ENCODE measurements around the gene ADAMTS13.
"Not testable (repeated sequence)": the region's sequence is repeated elsewhere in the genome, so short reads cannot be mapped to it uniquely, and the experiment has no call there.

ADAMTS13 gene

DNA sequence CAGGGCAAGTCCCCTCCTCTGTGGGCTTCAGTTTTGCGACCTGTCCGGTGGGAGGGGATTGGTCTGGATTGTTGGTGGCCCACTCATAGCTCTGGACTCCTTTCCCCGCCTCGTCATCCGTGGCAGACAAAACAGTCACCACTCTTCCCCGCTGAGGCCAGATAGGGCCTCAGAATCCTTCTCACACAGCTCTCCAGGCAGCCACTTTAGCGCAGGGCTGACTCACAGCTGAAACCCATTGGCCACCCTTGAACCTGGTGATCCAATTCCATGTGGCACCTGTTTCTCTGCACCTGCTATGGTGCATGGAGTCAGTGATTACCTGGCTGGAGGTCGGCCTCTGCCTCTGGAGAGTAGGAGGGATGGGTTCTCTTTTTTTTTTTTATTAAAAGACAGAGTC lies 21.8 kb downstream of the ADAMTS13 start:
- TF ChIP-seq, protein P1, sequence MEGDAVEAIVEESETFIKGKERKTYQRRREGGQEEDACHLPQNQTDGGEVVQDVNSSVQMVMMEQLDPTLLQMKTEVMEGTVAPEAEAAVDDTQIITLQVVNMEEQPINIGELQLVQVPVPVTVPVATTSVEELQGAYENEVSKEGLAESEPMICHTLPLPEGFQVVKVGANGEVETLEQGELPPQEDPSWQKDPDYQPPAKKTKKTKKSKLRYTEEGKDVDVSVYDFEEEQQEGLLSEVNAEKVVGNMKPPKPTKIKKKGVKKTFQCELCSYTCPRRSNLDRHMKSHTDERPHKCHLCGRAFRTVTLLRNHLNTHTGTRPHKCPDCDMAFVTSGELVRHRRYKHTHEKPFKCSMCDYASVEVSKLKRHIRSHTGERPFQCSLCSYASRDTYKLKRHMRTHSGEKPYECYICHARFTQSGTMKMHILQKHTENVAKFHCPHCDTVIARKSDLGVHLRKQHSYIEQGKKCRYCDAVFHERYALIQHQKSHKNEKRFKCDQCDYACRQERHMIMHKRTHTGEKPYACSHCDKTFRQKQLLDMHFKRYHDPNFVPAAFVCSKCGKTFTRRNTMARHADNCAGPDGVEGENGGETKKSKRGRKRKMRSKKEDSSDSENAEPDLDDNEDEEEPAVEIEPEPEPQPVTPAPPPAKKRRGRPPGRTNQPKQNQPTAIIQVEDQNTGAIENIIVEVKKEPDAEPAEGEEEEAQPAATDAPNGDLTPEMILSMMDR (conservative IDR thresholded peaks at IDR 0.05; ENCODE audit: low read length): no peak
- no peak for DNase-seq (ENCODE audit: low read depth)
- H3K4me3 ChIP-seq (ENCODE audit: low read length): no peak overlapping the region

DNA sequence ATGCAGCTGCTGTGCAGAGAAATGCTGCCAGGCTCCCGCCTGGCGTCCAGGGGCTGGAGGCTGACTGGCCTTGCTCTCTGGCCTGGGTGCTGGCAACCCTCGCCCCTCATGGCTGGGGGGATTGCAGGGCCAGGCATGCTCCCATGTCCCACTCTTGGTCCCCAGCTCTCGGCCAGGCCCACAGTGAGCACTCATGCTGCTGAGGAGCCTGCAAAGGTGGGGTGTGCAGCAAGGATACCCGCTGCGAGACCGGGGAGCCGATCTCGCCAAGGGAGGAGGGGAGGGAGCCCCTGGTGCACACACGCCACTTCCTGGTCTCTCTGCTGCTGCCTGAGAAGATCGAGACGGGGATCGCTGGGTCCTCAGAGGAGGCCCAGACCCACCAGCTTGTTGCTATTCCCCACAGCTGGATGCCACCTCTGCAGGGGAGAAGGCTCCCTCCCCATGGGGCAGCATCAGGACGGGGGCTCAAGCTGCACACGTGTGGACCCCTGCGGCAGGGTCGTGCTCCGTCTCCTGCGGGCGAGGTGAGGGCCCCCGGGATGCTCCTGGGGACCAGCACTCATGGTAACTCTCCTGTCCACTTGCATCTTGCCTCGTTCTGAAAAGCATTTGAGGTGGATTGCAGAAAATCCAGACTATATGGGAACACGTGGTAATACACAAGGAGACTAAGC lies 23.3 kb downstream of the ADAMTS13 start:
- DNase-seq (ENCODE audit: low read depth): no peak
- H3K4me3 ChIP-seq (ENCODE audit: low read length): no peak overlapping the region
- TF ChIP-seq, protein P1 (conservative IDR thresholded peaks at IDR 0.05; ENCODE audit: low read length): no peak

DNA sequence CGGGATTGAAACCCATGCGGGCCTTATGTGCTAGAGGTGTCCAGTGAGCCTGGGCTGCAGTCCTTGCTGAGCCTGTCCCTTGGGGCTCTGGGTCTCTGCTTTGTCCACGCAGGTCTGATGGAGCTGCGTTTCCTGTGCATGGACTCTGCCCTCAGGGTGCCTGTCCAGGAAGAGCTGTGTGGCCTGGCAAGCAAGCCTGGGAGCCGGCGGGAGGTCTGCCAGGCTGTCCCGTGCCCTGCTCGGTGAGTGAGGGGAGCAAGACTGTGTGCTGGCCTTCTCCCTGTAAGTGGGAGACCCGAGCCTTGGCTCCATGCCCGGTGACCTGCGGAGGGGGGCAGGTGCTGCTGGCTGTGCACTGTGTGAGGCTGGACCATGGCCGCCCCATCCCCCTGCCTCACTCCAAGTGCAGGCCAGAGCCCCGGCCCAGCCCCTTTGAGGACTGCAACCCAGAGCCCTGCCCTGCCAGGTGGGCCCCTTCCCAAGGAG lies 26.4 kb downstream of the ADAMTS13 start:
- DNase-seq (ENCODE audit: low read depth): no peak
- TF ChIP-seq, protein P1 (conservative IDR thresholded peaks at IDR 0.05; ENCODE audit: low read length): no peak

DNA sequence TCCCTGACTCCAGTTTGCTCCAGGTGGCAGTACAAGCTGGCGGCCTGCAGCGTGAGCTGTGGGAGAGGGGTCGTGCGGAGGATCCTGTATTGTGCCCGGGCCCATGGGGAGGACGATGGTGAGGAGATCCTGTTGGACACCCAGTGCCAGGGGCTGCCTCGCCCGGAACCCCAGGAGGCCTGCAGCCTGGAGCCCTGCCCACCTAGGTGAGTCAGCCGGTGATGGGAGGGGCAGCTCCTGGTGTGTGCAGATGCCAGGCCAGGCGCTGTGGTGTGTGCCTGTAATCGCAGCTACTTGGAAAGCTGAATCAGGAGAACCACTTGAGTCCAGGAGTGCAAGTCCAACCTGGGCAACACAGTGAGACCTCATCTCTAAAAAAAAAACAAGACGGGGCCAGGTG lies 27.6 kb downstream of the ADAMTS13 start:
- no peak overlapping the region for H3K4me3 ChIP-seq (ENCODE audit: low read length)
- no peak for DNase-seq (ENCODE audit: low read depth)
- TF ChIP-seq, protein P1 (conservative IDR thresholded peaks at IDR 0.05; ENCODE audit: low read length): no peak

More for the DNA sequence above, 26.4 kb downstream of the ADAMTS13 start:
- no peak overlapping the region for H3K4me3 ChIP-seq (ENCODE audit: low read length)

DNA sequence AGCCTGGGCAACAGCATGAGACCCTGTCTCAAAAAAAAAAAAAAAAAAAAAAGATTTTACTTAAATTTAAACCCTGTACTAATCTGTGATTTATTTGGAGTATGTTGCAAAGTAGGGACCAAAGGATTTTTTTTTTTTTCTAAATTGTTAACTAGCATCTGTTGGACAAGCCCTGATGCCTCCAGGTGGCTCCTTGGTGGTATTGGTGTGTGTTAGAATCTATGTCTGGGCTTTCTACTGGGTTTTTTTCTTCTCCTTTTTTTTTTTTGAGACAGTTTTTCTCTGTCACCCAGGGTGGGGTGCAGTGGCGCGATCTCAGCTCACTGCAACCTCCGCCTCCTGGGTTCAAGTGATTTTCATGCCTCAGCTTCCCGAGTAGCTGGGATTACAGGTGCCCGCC lies 29.7 kb downstream of the ADAMTS13 start:
- H3K4me3 ChIP-seq (ENCODE audit: low read length); DNase-seq (ENCODE audit: low read depth): not testable (repeated sequence)

DNA sequence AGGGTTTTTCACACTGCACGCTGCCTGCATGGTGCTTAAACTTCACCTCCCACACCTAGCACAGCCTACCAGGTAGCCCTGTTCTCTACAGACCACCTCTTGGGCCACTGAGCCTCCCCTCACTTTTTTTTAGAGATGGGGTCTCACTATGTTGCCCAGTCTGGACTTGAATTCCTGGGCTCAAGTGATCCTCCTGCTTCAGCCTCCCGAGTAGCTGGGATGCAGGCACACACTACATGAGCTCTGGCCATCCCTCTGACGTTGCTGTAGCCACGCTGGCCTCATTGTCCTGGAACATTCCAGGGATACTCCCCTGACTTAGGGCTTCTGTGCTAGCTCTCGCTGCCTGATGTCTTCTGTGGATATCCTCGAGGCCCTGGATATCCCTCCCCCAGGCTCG lies 30.4 kb downstream of the ADAMTS13 start:
- TF ChIP-seq, protein P1 (conservative IDR thresholded peaks at IDR 0.05; ENCODE audit: low read length): no peak
- DNase-seq (ENCODE audit: low read depth): no peak
- H3K4me3 ChIP-seq (ENCODE audit: low read length): no peak overlapping the region

DNA sequence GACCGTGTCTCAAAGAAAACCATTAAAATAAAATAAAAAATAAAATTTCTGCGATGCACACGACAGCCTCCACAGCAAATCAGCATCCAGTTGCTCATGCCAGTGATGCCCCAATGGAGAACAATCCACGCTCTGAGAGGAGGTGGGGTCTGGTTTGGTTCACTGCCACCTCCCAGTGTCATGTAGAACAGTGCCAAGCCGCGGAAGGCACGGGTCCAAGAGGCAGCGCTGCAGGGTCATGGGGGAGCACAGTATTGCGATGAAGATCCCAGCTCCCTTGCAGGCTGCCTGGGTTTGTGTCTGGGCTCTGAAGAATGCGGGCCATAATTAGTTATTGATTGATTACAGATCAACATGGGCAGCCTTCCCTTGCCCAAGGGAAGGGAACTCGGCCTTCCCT lies 31.5 kb downstream of the ADAMTS13 start:
- H3K4me3 ChIP-seq (ENCODE audit: low read length): no peak overlapping the region
- TF ChIP-seq, protein P1 (conservative IDR thresholded peaks at IDR 0.05; ENCODE audit: low read length): no peak
- DNase-seq (ENCODE audit: low read depth): no peak

Data from AG10803 (cell line).